NT2/D1 (cell line): ENCODE measurements around the gene INPP5K.
"Not testable (repeated sequence)": the region's sequence is repeated elsewhere in the genome, so short reads cannot be mapped to it uniquely, and the experiment has no call there.

Experiments used
- DNase-seq: peaks from one replicate; pipeline ENCODE4 v3.0.0-alpha.2; 2011; ENCODE audit warnings: low read depth, low spot score
- H3K27me3 ChIP-seq: 2 replicates; pipeline ENCODE4 v1.6.0; 2011; ENCODE audit warnings: mild to moderate bottlenecking; ENCODE audit not compliant: insufficient read length, insufficient read depth
- H3K36me3 ChIP-seq: 2 replicates; pipeline ENCODE4 v1.6.1; 2011; ENCODE audit warnings: mild to moderate bottlenecking, low read length, mixed read lengths; ENCODE audit not compliant: insufficient read depth, insufficient read length
- H3K4me1 ChIP-seq: 2 replicates; pipeline ENCODE4 v1.5.1; 2011; ENCODE audit not compliant: insufficient read depth, insufficient read length
- H3K4me3 ChIP-seq: 2 replicates; pipeline ENCODE4 v1.5.1; 2011; ENCODE audit warnings: low read depth; ENCODE audit not compliant: insufficient read length
- H3K9ac ChIP-seq: 2 replicates; pipeline ENCODE4 v1.6.0; 2011; ENCODE audit warnings: low read depth; ENCODE audit not compliant: insufficient read length
- H3K9me3 ChIP-seq: 2 replicates; pipeline ENCODE4 v1.5.1; 2011; ENCODE audit warnings: mild to moderate bottlenecking, low read length; ENCODE audit not compliant: insufficient read depth
- SUZ12 ChIP-seq: IDR thresholded peaks from 2 replicates; pipeline ENCODE4 v1.6.1; 2011; ENCODE audit not compliant: insufficient read length, insufficient read depth; ENCODE audit errors: extremely low read depth
- YY1 ChIP-seq: IDR thresholded peaks from 2 replicates; pipeline ENCODE4 v1.6.1; 2011; ENCODE audit not compliant: insufficient read length, insufficient read depth
- ZNF274 ChIP-seq: IDR thresholded peaks from 2 replicates; pipeline ENCODE4 v1.6.1; 2011; ENCODE audit warnings: mild to moderate bottlenecking, low read depth, low read length

Gene INPP5K

GRCh38 chr17:1455291-1455796 lies 61.1 kb downstream of the INPP5K start:
- H3K9me3 ChIP-seq = no peaks in the 10 kb centered on the region
- peak overlapping the region; percentile 88 for H3K4me3 ChIP-seq
- no peaks in the 10 kb centered on the region for H3K27me3 ChIP-seq
- peaks cover 26% of the 10 kb centered on the region for H3K36me3 ChIP-seq
- no peaks in the 10 kb centered on the region for H3K4me1 ChIP-seq
- peak overlapping the region; percentile 98 for H3K9ac ChIP-seq
- no peak for TF ChIP-seq YY1
- TF ChIP-seq ZNF274 = no peak
- no peak for TF ChIP-seq SUZ12
- peak; percentile 36 for DNase-seq

GRCh38 chr17:1454541-1454940 lies 61.9 kb downstream of the INPP5K start:
- DNase-seq = no peak
- Histone ChIP-seq H3K36me3 (peaks cover 28% of the 10 kb centered on the region), H3K27me3 (no peaks in the 10 kb centered on the region), H3K4me1 (no peaks in the 10 kb centered on the region), H3K4me3 (peak overlapping the region; percentile 88), H3K9me3 (no peaks in the 10 kb centered on the region), H3K9ac (peak overlapping the region; percentile 98)
- TF ChIP-seq ZNF274 = no peak
- TF ChIP-seq SUZ12 = no peak
- no peak for TF ChIP-seq YY1

GRCh38 chr17:1453694-1454093 lies 62.7 kb downstream of the INPP5K start:
- H3K9ac ChIP-seq, H3K9me3 ChIP-seq, H3K27me3 ChIP-seq, H3K4me3 ChIP-seq, DNase-seq, H3K4me1 ChIP-seq: not testable (repeated sequence)
- H3K36me3 ChIP-seq = peaks cover 35% of the 10 kb centered on the region

- Histone ChIP-seq H3K9me3 (no peaks in the 10 kb centered on the region), H3K36me3 (peaks cover 42% of the 10 kb centered on the region), H3K4me1 (peaks cover 3% of the 10 kb centered on the region), H3K9ac (no peak overlapping the region), H3K27me3 (no peaks in the 10 kb centered on the region), H3K4me3 (no peak overlapping the region)
- TF ChIP-seq YY1 (no peak), SUZ12 (no peak), ZNF274 (no peak)
- DNase-seq = no peak
Observed at GRCh38 chr17:1452836-1453235, 63.6 kb downstream of the INPP5K start.

- not testable (repeated sequence) for H3K4me1 ChIP-seq, H3K9me3 ChIP-seq, H3K4me3 ChIP-seq, DNase-seq, H3K9ac ChIP-seq, H3K27me3 ChIP-seq
- H3K36me3 ChIP-seq = peaks cover 59% of the 10 kb centered on the region
Observed at GRCh38 chr17:1450261-1450660, 66.2 kb downstream of the INPP5K start.

- TF ChIP-seq YY1 (no peak), ZNF274 (no peak), SUZ12 (no peak)
- no peaks in the 10 kb centered on the region for H3K9me3 ChIP-seq
- no peak overlapping the region for H3K9ac ChIP-seq
- H3K27me3 ChIP-seq = no peaks in the 10 kb centered on the region
- peaks cover 57% of the 10 kb centered on the region for H3K36me3 ChIP-seq
- DNase-seq = no peak
- peaks cover 3% of the 10 kb centered on the region for H3K4me1 ChIP-seq
- no peak overlapping the region for H3K4me3 ChIP-seq
Observed at GRCh38 chr17:1449412-1449967, 66.9 kb downstream of the INPP5K start.

- no peak for DNase-seq
- peaks cover 43% of the 10 kb centered on the region for H3K36me3 ChIP-seq
Observed at GRCh38 chr17:1447052-1447451, 69.4 kb downstream of the INPP5K start.

GRCh38 chr17:1446201-1446600 lies 70.2 kb downstream of the INPP5K start:
- TF ChIP-seq SUZ12 (no peak), ZNF274 (no peak), YY1 (no peak)
- no peak overlapping the region for H3K9ac ChIP-seq
- no peaks in the 10 kb centered on the region for H3K9me3 ChIP-seq
- H3K4me3 ChIP-seq = no peak overlapping the region
- H3K4me1 ChIP-seq = peaks cover 3% of the 10 kb centered on the region
- H3K36me3 ChIP-seq = peaks cover 40% of the 10 kb centered on the region
- DNase-seq = no peak
- no peaks in the 10 kb centered on the region for H3K27me3 ChIP-seq

More at GRCh38 chr17:1447052-1447451, 69.4 kb downstream of the INPP5K start:
- Histone ChIP-seq H3K27me3 (no peaks in the 10 kb centered on the region), H3K4me3 (no peak overlapping the region), H3K9ac (no peak overlapping the region), H3K4me1 (peaks cover 3% of the 10 kb centered on the region), H3K9me3 (no peaks in the 10 kb centered on the region)
- TF ChIP-seq SUZ12 (no peak), ZNF274 (no peak)

GRCh38 chr17:1445695-1446094 lies 70.7 kb downstream of the INPP5K start:
- H3K4me1 ChIP-seq, H3K4me3 ChIP-seq, H3K27me3 ChIP-seq, H3K9ac ChIP-seq, DNase-seq, H3K9me3 ChIP-seq: not testable (repeated sequence)
- peaks cover 40% of the 10 kb centered on the region for H3K36me3 ChIP-seq
